GM23338 (cell line): ENCODE data around the gene CATSPERZ. TPM values are rescaled to one million over a fixed set of nuclear protein-coding genes. Genes with fewer than 3 reads are reported as not detected.

Source experiments
- CREB1 ChIP-seq: fragments of 250-450 bp; sonication (Bioruptor Pico); IDR thresholded peaks from 2 replicates; pipeline ENCODE4 v1.5.0; 2020; ENCODE audit warnings: low read depth, mild to moderate bottlenecking, moderate library complexity
- ETS1 ChIP-seq: IDR thresholded peaks from 2 replicates; pipeline ENCODE4 v1.6.1; 2016; ENCODE audit warnings: antibody characterized with exemption
- NANOG ChIP-seq: IDR thresholded peaks from 2 replicates; pipeline ENCODE4 v1.6.1; 2016; ENCODE audit warnings: antibody characterized with exemption, borderline replicate concordance
- REST ChIP-seq: IDR thresholded peaks from one replicate; pipeline ENCODE4 v1.6.1; 2018; ENCODE audit warnings: antibody characterized with exemption; ENCODE audit not compliant: unreplicated experiment
- STAT1 ChIP-seq: IDR thresholded peaks from one replicate; pipeline ENCODE4 v1.6.1; 2016; ENCODE audit warnings: antibody characterized with exemption; ENCODE audit not compliant: unreplicated experiment
- ZNF114 ChIP-seq: fragments of 250-450 bp; sonication (Bioruptor Pico); IDR thresholded peaks from 2 replicates; pipeline ENCODE4 v1.5.0; 2020; ENCODE audit warnings: mild to moderate bottlenecking, moderate library complexity
- ZNF331 ChIP-seq: fragments of 250-450 bp; sonication (Bioruptor Pico); IDR thresholded peaks from 2 replicates; pipeline ENCODE4 v1.5.0; 2020; ENCODE audit warnings: low read depth, mild to moderate bottlenecking, moderate library complexity
- ZNF462 ChIP-seq: fragments of 250-450 bp; sonication (Bioruptor Pico); IDR thresholded peaks from 2 replicates; pipeline ENCODE4 v1.5.0; 2020; ENCODE audit warnings: mild to moderate bottlenecking, moderate library complexity
- polyA plus RNA-seq: library from polyadenylated mRNA; unstranded; fragments of >200 nt; fragmentation: Nextera tagmentation; extraction: Ambion mirVana; gene quantifications from 2 replicates; pipeline ENCODE4 v1.2.1, GENCODE V29; 2016
- total RNA-seq: library from RNA; depleted of rRNA; stranded (reverse); fragments of >200 nt; shearing (Covaris generic); gene quantifications from 2 replicates; pipeline ENCODE4 v1.2.3, GENCODE V29; 2014

Gene CATSPERZ
- total and polyA plus RNA-seq, 2 experiments from 2014 or later, result 0.99 TPM; not detected in 1

- TF ChIP-seq ZNF462 (CRISPR knock-in tag) (no peak), STAT1 (no peak), ZNF331 (CRISPR knock-in tag) (no peak), NANOG (no peak), ETS1 (no peak), CREB1 (no peak), ZNF114 (no peak), REST (no peak)
Observed at GRCh38 chr11:64278576-64279190, 21.5 kb upstream of the CATSPERZ start (continued).
